ENCODE measurements around the gene HSPA12B.

HSPA12B gene

GRCh38 chr20:3764659-3765058 lies 32.2 kb downstream of the HSPA12B start:
- Histone ChIP-seq H3K9me3 (ENCODE audit: control insufficient read depth, insufficient read depth, low read depth, low read length) (no peaks in the 10 kb centered on the region), H3K27ac (ENCODE audit: extremely low read depth, low read depth, low read length) (no peak overlapping the region), H3K4me3 (ENCODE audit: low read depth, low read length) (no peak overlapping the region), H3K4me1 (ENCODE audit: control insufficient read depth, insufficient read depth, low read length) (peaks cover 7% of the 10 kb centered on the region), H3K36me3 (ENCODE audit: control insufficient read depth in 2 of 2, insufficient read depth in 1 of 2, low read length in 2 of 2) (peaks cover 0 to 21% of the 10 kb centered on the region in 2 experiments; a peak in 2 of 3 replicates)
- TF ChIP-seq ZNF530 (tag by site-specific recombination; IDR thresholded peaks at IDR 0.05; ENCODE audit: low read depth) (no peak), GLIS1 (tag by site-specific recombination; IDR thresholded peaks at IDR 0.05) (peak; percentile 72), GFI1B (tag by site-specific recombination; IDR thresholded peaks at IDR 0.05) (no peak), BCL11A (tag by site-specific recombination; IDR thresholded peaks at IDR 0.05; ENCODE audit: low read depth) (no peak), ZNF843 (tag by site-specific recombination; IDR thresholded peaks at IDR 0.05) (no peak), ZFP69B (tag by site-specific recombination; IDR thresholded peaks at IDR 0.05) (no peak)
- ChIA-PET POLR2A (interaction anchor here (1.0 to 1.6 kb wide), 3 partner anchors 13 to 17 kb away, joined by 3 to 4 read pairs (median 3); partner anchors contain the start of gene SPEF1), CTCF (interaction anchor here (0.7 to 10.8 kb wide), 4 partner anchors 14 to 54 kb away, joined by 3 to 133 read pairs (median 10); partner anchors contain the start of gene SPEF1)

- Histone ChIP-seq H3K27ac (ENCODE audit: extremely low read depth, low read depth, low read length) (no peak overlapping the region), H3K9me3 (ENCODE audit: control insufficient read depth, insufficient read depth, low read depth, low read length) (no peaks in the 10 kb centered on the region), H3K4me3 (ENCODE audit: low read depth, low read length) (no peak overlapping the region), H3K4me1 (ENCODE audit: control insufficient read depth, insufficient read depth, low read length) (peaks cover 7% of the 10 kb centered on the region), H3K36me3 (ENCODE audit: control insufficient read depth in 2 of 2, insufficient read depth in 1 of 2, low read length in 2 of 2) (peaks cover 0 to 16% of the 10 kb centered on the region in 2 experiments; a peak in 2 of 3 replicates)
- ChIA-PET POLR2A (interaction anchor here (0.5 to 1.6 kb wide), 5 partner anchors 13 to 1048 kb away, joined by 3 to 5 read pairs (median 3); partner anchors contain the start of gene SPEF1), CTCF (interaction anchor here (0.6 to 10.8 kb wide), 10 partner anchors 8 to 130 kb away, joined by 3 to 133 read pairs (median 5); partner anchors contain the start of gene SPEF1)
- TF ChIP-seq PRDM4 (tag by site-specific recombination; IDR thresholded peaks at IDR 0.05), result peak; percentile 90
- TF ChIP-seq ZNF600 (tag by site-specific recombination; IDR thresholded peaks at IDR 0.05), result no peak
- no peak for TF ChIP-seq ZNF580 (tag by site-specific recombination; IDR thresholded peaks at IDR 0.05)
- no peak for TF ChIP-seq EGR2 (tag by site-specific recombination; IDR thresholded peaks at IDR 0.05; ENCODE audit: low read depth)
- no peak for TF ChIP-seq ZNF768 (tag by site-specific recombination; IDR thresholded peaks at IDR 0.05)
- TF ChIP-seq KLF9 (tag by site-specific recombination; IDR thresholded peaks at IDR 0.05; ENCODE audit: low read depth), result no peak
- TF ChIP-seq ZNF211 (tag by site-specific recombination; IDR thresholded peaks at IDR 0.05; ENCODE audit: low read depth), result no peak
- TF ChIP-seq ZNF184 (tag by site-specific recombination; IDR thresholded peaks at IDR 0.05), result no peak
- TF ChIP-seq ZNF175 (tag by site-specific recombination; IDR thresholded peaks at IDR 0.05), result no peak
- TF ChIP-seq ZBTB8A (tag by site-specific recombination; IDR thresholded peaks at IDR 0.05), result no peak
- no peak for TF ChIP-seq ZNF549 (tag by site-specific recombination; IDR thresholded peaks at IDR 0.05)
- TF ChIP-seq GLIS2 (tag by site-specific recombination; IDR thresholded peaks at IDR 0.05), result 0 out of 2 replicates have a peak, but pooled peaks have one; percentile 30
- no peak for TF ChIP-seq ZNF148 (tag by site-specific recombination; IDR thresholded peaks at IDR 0.05; ENCODE audit: borderline replicate concordance)
- no peak for TF ChIP-seq ZBTB20 (tag by site-specific recombination; IDR thresholded peaks at IDR 0.05)
- no peak for TF ChIP-seq HOXD13 (CRISPR knock-in tag; IDR thresholded peaks at IDR 0.05; ENCODE audit: borderline replicate concordance)
- TF ChIP-seq OSR2 (tag by site-specific recombination; IDR thresholded peaks at IDR 0.05), result no peak
- TF ChIP-seq ZNF654 (tag by site-specific recombination; IDR thresholded peaks at IDR 0.05; ENCODE audit: low read depth), result no peak
- TF ChIP-seq ZBTB7A (tag by site-specific recombination; IDR thresholded peaks at IDR 0.05; ENCODE audit: low read depth), result no peak
- TF ChIP-seq SP2 (tag by site-specific recombination; IDR thresholded peaks at IDR 0.05), result no peak
- no peak for TF ChIP-seq ZNF548 (tag by site-specific recombination; IDR thresholded peaks at IDR 0.05)
- TF ChIP-seq KLF7 (tag by site-specific recombination; IDR thresholded peaks at IDR 0.05; ENCODE audit: borderline replicate concordance), result no peak
- no peak for TF ChIP-seq ZNF645 (tag by site-specific recombination; IDR thresholded peaks at IDR 0.05)
- TF ChIP-seq ZNF670 (tag by site-specific recombination; IDR thresholded peaks at IDR 0.05; ENCODE audit: low read depth), result no peak
These were observed 32.8 kb downstream of the HSPA12B start for GRCh38 chr20:3765171-3765882.
